ENCODE data around the gene BRDT. TPM values are rescaled to one million over a fixed set of nuclear protein-coding genes. Genes with fewer than 3 reads are reported as not detected.

BRDT gene
- total and polyA plus RNA-seq, 2 donors (not counting 3 experiments of a cell fraction or from before 2014, with no cell fraction given) = not detected

- Histone ChIP-seq H4K20me1 (replicated peaks; ENCODE audit: control insufficient read depth, extremely low read depth, insufficient read depth, low read length) (no peaks in the 10 kb centered on the region), H3K4me3 (replicated peaks in 1 of 3; ENCODE audit: insufficient read depth in 1 of 3, low read depth in 1 of 3, low read length in 3 of 3) (no peak overlapping the region), H3K27ac (ENCODE audit: insufficient read depth, low read depth, low read length) (no peak overlapping the region), H3K4me1 (ENCODE audit: control insufficient read depth, extremely low read depth, insufficient read depth, low read length) (no peaks in the 10 kb centered on the region), H3K79me2 (ENCODE audit: control insufficient read depth, insufficient read depth, low read length) (no peaks in the 10 kb centered on the region), H2AFZ (ENCODE audit: low read depth, low read length) (no peak overlapping the region), H3K9ac (replicated peaks; ENCODE audit: extremely low read depth, insufficient read depth, low read length) (no peak overlapping the region), H3K9me3 (replicated peaks; ENCODE audit: control insufficient read depth, insufficient read depth, low read length) (no peaks in the 10 kb centered on the region), H3K4me2 (ENCODE audit: insufficient read depth, low read length) (no peak overlapping the region), H3K36me3 (ENCODE audit: control insufficient read depth in 2 of 2, extremely low read depth in 1 of 2, insufficient read depth in 2 of 2, low read length in 2 of 2) (no peaks in the 10 kb centered on the region), H3K9me1 (replicated peaks; ENCODE audit: control insufficient read depth, extremely low read depth, insufficient read depth, low read length) (no peaks in the 10 kb centered on the region), H3K27me3 (ENCODE audit: control insufficient read depth in 2 of 2, insufficient read depth in 2 of 2, low read length in 2 of 2) (no peaks in the 10 kb centered on the region)
- TF ChIP-seq FOS (IDR thresholded peaks at IDR 0.05; ENCODE audit: borderline replicate concordance, insufficient read depth, low read length) (no peak), GATA2 (IDR thresholded peaks at IDR 0.05; ENCODE audit: insufficient read depth, insufficient read length, low read depth, low read length) (no peak), CTCF (IDR thresholded peaks at IDR 0.05; ENCODE audit: extremely low read depth in 1 of 2, insufficient read depth in 1 of 2, low read depth in 1 of 2, low read length in 2 of 2) (no peak), POLR2AphosphoS5 (IDR thresholded peaks at IDR 0.05; ENCODE audit: insufficient read depth, low read depth, low read length) (no peak), JUN (IDR thresholded peaks at IDR 0.05; ENCODE audit: borderline replicate concordance, insufficient read depth, insufficient read length, low read depth) (no peak), POLR2A (IDR thresholded peaks at IDR 0.05; ENCODE audit: low read depth, low read length) (no peak), MYC (IDR thresholded peaks at IDR 0.05; ENCODE audit: low read depth, low read length) (no peak), EZH2 (IDR thresholded peaks at IDR 0.05; ENCODE audit: borderline replicate concordance, low read depth, low read length, severe bottlenecking) (no peak), MAX (IDR thresholded peaks at IDR 0.05; ENCODE audit: insufficient read depth, insufficient read length) (no peak)
- ChIA-PET POLR2A (no interaction called here), CTCF (interaction anchor here (1.3 kb wide), 1 partner anchor 13 kb away, joined by 3 read pairs; no protein-coding TSS in a partner anchor)
- dilution Hi-C loops (cut with MboI; ENCODE audit: extremely low pct_ligation_motif_present, low sequenced_read_pairs) = no loop called here
- FAIRE-seq (no peak), DNase-seq (ENCODE audit: low read depth, low spot score) (no peak)
- BruUV-seq (replicated peaks) = no TSS peak
- intact Hi-C loops (cut with micrococcal nuclease) = no loop called here
These were observed 94.4 kb downstream of the BRDT start for GRCh38 chr1:92043621-92044020.

Measured in endothelial cell of umbilical vein (primary cell).